Fibroblast of skin of left biceps (primary cell): ENCODE measurements around the gene ICE1.
"Not testable (repeated sequence)": the region's sequence is repeated elsewhere in the genome, so short reads cannot be mapped to it uniquely, and the experiment has no call there.

Source experiments
- DNase-seq, 2 experiments: peaks; one replicate each; pipeline ENCODE4 v3.0.0-alpha.2; 2013; ENCODE audit warnings: low read depth in 2 of 2

ICE1 gene, protein sequence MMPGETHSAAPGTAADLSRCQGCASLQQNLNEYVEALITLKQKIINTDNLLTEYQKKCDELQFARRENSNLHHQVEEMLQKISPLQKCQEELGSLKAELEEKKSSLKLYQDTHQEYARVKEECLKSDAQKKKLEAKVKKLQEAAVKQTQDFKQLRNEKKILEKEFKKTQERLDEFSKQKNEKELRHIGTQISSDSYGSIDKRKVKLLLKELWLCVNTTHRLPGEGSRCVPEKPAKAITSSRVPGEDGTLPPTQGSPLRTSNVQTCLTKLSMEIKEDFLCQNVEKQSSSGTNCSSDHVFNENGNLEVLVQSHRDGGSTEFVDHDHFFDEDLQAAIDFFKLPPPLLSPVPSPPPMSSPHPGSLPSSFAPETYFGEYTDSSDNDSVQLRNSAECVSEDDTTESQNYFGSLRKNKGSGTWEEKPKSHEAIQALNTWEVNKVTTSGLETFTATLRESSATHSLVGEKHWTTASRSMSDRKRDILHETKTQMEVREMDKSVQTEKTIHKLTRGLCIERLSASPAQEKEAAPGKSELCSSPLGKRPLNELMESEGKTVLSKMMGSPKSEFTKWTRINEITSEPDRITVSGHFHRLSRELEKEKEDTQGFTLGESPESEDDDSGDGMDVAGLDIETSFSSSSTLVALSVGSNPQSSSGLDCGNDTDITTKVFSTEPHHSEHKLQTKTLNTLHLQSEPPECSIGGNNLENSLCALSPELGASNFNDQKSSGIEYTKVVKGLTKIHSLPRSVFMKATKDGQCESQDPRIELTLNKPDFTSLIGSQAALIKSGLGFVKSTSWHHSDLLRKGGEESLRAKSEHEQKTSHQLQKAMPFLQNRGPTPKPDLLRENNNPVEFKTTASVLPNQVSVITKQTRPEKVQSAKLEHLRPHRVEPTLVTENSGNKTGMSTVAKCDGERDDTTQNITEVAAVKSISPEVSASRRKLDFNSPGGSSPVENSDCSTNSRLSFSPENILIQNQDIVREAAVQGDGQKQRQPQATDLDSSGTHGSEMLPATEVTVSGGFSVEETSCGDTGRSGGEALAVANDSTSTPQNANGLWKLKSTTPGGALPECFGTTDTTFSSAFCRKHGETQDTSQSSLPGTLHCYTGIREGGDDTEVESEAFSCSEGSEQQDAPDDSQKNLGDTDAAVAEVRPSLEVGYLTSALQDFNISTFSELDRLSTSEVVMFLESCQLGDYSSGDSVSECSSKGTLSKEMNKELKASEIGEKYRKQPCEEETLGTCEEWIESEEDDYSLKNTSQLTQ (N-terminal part only)

DNA sequence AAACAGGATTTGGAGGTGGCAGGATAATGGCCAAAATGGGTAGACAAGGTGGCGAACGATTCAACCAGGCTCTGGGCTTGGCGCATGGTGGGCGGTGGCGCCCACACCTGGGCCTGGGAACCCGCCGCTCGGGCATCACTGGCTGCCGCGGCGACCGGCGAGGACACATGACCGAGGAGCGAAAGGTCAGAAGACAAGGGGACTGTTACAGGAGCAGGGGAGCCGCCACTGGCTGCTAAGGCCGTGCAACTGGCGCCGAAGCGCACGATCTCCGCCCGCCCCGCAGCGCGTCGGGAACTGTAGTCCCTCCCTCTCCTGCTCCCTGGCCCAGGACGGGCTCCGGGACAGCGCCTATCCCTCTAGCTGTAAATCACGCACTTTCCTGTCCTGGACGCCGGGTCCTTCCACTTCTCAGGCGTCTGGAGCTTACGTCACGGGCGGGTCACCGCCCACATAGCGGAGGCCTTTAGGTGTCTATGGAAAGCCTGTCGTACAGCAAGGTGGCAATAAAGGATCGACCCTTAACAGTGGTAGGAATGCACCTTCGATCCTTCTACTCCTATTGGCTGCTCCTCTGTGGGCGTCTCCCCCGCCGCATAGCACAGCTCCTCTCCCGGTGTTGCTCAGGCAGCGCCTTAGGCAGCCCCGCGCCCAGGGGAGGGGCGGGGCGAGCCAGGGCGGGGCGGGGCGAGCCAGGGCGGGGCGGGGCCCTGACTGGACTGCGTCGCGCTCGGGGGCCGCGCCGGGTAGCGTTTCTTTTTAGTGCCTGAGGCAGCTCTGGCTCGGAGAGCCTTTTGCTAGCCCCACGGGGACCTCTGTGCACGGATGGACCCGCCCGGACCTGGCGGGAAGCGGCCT, at the start of gene ICE1:
TSS of gene ICE1 (plus strand) at position 717 of the 858 bp plus-strand sequence. CDS start 239 bp downstream, outside the sequence.
- peak; percentile 96 for DNase-seq

DNA sequence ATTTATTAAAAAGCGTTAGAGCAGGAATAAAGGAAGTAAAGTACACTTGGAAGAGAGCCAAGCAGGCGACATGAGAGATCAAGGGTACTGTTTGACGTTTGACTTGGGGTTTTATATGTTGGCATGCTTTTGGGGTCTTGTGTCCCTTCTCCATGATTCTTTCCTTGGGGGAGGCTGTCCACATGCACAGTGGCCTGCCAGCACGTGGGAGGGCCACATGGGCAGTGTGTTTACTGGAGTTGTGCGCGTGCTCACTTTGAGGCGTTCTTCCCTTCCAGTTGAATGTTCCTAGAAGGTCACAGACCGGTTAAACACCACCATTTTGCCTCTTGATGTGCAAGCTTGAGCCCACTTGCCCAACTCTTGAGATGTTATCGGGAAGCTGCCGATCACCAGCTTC, 49.5 kb upstream of the ICE1 start:
- DNase-seq, result no peak

DNA sequence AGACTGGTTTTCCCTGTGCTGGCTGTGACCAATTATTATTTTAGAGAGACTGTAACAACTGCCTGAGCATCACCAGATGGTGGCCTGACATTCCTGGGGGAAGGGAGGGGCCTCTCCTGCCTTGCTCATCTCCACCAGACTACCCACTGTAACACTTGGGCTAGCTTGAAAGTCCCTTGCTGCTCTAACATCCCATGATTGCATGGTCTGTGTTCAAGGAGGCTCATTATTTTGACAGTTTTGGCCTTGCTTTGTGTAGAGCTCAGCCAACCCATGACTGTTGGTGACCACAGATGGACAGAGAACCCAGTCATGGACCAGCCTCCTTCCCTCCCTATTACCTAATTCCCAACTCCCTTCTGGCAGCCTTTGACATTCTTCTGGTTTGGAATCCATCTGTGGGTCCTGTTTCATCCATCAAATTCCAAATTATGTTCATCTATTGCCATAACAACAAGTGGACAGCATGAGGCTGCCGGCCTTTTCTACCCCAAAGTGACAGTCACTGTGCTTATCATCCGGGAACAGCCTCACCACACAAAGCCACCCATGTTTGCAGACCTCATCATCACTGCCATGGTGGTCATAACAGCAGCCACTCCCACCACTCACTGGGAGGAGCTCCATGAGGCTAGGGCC, 49.0 kb upstream of the ICE1 start:
- DNase-seq, result no peak

DNA sequence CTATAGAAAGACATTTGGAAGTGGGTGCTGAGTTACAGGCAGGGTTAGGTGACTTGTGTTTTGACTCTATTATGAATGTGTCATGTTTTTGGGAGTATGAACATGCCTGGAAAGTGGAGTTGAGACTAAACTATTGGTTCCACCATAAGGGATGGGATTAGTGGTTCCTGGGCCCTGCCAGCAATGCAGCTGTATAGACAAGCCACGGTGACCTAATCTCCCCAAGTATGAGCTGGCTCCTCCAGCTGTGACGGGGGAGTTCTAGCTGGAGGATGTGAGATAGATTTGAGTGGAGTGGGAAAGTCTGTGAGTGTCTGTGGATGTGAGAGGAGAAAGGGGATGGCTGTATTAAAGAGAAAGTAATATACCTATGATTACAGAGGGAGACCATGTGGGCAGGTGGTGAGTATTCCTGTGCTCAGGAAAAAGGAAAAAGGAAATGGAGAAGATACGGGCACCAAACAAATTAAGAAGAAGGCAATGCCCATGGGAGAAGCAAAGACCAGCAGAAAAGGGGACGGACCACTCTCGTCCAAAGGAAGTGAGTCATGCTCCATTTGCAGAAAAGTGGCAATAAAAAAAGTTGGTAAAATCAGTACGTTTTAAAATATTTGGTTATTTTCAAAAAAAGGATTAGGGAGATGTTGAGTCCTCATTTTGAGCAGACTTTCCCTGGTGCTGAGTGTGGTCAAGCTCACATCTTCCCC, 48.3 kb upstream of the ICE1 start:
- DNase-seq, result no peak

DNA sequence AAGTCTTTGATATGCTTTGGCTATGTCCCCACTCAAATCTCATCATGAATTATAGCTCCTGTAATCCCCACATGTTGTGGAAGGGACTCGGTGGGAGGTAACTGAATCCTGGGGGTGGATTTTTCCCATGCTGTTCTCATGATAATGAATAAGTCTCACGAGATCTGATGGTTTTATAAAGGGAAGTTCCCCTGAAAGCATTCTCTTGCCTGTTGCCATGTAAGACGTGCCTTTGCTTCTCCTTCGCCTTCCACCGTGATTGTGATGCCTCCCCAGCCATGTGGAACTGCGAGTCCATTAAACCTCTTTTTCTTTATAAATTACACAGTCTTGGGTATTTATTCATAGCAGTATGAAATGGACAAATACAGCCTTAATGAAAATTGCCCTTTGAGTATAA, 44.7 kb upstream of the ICE1 start:
- DNase-seq, result no peak

DNA sequence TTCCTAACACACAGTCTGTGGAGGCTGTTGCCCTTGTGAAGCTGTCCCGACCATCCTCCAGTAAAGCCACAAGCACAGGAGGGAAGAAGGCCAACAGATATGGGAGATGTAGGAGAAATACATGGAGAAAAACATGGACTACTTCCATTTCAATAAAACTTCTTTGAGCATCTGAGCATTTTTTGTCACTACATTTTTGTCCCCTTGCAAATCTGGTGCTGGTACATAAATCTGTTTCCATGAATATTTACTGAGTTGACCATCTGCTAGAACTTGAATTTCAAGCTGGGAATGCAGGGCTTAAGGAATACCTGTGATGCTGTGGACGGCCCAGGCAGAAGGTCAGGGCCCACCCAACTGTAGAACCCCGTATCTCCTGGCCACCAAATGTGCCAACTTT, 43.9 kb upstream of the ICE1 start:
- DNase-seq, result no peak

DNA sequence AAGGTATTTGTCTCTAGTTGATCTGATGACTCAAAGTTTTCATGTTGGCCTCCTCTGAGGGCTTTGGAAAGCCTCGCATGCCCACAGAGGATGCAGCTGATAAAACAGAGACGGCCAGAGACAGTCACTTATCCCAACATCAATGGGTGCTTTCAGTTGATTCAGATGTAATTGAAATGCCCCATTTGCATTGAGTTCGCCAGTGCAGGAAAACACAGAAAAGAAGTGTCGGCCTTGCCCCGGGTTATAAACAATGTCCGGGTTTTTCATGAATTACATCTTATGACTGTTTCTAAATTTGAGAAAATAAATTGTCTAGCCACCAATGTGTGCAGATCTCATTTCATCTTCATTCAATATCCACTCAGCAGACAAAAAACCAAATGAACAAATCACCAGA, 42.2 kb upstream of the ICE1 start:
- no peak for DNase-seq

DNA sequence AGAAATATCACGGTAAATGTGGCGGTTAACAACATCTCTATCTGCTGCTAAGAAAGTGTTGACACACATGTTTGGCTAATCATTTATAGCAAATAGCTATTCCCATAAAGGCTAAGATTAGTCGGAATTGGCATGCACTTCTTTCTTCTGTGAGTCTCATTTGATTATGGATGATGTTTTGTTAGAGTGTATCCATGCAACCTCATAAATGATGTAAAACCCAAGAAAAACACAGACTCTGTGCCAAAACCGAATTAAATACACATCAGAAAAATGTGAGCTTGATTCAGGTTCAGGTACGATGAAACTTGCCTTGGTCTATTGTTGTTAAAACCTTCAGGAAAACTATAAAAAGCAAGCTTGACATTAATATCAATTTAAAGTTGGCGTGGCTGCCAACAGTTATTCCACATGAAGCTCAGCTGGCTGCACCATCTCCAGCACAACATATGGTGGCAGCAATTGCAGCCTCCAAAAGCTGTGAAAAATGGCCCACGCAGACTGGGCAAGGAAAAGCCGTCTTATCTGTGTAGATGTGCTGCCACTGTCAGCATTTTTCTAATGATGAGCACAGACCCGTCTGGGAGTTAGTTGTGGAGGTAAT, 41.1 kb upstream of the ICE1 start:
- no peak for DNase-seq

DNA sequence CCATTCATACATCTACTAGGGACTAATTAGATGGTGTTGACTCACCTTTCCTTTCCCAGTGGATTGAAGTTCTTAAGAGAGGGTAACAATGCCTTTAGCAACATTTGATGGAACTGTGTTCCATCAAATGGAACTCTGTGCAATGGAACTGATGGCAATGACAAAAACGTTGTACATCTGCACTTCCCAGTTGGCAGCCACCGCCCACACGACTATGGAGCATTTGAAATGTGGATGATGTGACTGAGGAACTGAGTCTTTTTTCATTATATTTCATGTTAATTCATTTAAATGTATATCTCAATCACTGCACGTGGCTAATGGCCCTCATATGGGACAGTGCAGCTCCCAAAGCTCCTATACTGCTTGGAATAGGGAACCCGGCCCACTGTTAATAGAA, 39.0 kb upstream of the ICE1 start:
- DNase-seq, result no peak

DNA sequence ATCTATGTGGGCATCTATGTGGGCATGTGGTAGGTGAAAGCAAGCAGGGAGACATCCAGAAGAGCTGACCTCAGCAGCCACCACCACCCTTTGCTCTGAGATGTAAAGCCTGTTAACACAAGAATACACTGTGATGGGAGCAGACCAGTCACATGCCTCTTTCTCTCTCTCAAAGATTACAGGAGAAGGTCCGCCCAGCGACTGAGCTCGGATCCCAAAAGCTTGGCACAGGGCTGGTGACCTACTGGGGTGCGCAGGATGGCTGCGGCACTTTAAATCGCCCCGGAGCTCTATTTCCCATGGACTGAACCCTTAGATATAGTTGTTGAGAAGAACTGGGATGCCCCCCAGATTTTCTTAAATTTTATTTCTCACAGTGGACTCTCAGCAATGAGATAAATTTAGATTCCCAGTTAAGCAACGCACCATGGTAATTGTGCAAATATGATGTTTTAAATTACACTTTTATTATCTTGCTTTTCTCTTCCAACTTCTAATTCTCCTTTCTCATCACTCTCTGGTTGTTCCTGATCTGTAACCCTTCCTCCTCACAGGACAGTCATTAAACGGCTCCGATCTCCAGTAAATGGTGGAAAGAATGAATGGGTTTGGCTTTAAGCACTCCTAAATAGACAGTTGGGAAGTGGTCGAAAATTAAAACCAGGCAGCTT, 37.7 kb upstream of the ICE1 start:
- DNase-seq, result no peak

DNA sequence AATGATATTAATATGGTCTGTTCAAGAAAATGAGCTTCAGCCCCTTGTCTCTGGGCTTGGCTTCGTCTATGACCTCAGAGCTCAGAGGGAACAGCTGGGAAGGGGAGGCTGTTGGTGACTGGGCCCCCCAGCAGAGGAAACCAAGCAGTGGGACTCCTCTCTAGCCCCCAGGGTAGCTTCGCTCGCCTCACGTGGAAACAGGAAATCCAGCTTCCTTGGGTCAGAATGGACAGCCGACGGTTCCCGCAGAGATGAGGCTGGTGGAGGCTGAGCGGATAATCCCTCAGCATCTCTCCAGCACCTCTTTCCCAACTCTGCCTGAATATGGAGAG, 37.2 kb upstream of the ICE1 start:
- DNase-seq, result no peak

DNA sequence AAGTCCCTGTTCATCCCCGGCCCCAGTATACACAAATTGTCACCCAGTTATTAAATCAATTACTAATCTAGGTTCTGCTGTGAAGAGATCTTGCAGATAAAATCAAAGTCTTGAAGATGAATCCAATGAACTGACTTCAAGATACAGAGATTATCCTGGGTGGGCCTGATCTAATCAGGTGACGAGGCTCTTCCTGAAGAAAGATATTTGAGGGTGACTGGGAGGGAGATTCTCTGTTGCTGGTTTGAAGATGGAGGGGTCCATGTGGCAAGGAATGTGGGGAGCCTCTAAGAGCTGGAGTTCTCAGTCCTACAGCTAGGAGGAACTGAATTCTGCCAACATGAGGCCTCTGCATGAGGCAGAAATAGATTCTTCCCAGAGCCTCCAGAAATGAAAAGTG, 36.1 kb upstream of the ICE1 start:
- no peak for DNase-seq

DNA sequence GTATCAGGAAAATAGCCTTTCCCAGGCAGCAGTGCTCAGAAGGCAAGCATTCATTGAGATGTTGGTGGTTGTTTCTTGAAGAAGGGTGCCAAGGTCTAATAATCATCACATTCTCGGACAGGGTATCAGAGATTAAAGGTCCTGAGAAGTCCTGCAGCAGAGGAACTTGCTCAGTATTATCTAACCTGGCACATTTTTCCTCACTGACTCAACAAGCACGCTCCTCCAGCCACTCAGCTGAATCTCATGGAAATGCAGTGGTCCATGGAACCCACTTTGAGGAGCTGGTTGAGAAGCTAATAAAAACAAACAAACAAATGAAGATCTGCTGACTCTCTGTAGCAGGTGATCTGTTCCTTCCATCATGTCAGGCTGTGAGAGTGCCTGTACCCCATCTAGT, 35.3 kb upstream of the ICE1 start:
- DNase-seq, result no peak

DNA sequence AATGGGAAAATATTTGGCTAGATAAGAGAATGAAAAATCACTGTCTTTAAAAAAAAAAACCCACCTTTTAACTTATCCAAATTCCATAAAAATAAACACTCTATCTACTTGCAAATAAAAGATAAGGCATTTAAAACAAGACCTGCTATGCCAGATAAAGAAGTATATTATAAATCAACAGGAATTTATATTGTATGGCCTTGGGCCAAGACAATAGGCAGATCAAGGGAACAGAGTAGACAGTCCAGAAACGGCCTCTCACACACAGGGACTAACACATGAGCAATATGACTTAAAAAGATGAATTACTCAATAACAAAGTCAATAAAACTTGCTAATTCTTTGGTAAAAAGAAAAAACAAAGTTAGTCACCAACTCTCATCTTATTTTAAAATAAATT, 34.7 kb upstream of the ICE1 start:
- no peak for DNase-seq

DNA sequence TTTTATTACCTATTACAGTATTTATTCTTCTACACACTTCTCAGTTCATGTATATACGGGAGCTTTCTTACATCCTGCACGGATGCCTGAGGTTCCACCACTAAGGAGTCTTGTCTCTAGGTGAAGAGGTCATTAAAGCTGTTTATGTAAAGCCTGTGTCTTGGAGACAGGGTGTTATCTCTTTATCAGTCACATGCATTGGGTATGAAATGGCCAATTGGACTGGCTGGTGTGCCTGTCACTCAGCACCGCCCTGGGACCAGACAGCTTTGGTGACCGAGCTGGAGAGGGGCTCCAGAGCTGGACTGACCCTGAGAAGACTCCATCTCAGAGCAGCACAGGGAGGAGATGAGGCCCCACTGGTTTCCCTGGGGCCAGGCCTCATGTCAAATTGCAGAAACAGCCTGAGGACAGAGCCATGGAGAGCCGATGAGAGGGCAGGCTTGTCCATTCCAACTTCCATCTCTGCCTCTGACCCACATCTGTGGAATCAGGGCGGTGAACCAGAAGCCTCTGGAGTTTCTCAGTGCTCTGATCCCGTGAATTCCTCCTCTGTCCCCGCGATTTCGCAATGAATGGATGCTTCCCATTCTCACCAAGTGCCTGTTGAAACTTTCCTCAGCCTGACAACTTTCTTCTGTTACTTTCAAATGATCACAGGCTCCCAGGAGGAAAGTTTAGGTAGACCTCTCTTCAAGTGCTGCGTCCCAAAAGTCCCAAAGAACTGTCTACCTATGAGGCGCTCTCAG, 32.2 kb upstream of the ICE1 start:
- not testable (repeated sequence) for DNase-seq

DNA sequence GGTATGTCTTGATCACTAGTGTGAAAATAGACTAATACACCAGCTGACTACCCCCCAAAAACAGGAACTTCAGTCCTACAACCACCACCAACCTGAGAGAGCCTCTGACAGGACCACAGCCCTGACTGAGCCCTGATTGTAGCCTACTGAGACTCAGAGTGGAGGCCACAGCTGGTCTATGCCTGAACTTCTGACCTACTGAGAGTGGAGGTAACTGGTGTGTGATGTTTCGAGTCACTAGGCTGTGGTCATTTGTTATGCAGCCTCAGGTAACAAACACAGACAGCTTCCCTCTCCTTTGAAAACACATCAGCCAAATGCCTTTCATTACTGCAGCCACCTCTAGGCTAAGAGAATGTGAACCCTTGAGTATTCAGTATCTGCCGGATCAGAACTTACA, 30.0 kb upstream of the ICE1 start:
- DNase-seq, result not testable (repeated sequence)

DNA sequence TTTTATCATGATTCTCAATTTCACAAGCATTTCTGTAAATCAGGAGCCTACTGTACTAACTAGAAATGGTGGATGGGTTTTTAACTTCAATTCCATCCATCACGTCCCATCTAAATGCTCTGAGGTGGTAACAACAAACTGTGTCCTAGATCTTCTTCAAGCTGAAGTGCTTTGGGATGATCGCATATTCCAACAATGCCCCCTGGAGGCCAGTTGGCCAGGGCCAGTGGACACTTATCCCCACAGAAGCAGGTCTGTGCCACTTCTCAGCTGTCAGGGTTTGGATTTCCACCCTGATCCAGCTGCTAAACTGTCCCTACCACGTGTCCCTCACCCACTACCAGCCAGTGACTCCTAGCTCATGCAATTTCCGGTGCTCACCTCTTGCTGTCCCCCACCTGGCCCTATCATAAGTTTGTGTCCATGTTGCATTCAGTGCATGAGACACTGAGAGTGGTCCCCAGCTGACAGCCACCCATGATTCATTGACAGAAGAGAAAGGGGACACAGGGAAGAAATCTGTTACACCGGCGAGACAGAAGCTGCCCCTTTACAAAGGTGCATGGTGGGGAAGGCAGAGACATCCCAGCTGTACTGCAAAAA, 28.0 kb upstream of the ICE1 start:
- not testable (repeated sequence) for DNase-seq

DNA sequence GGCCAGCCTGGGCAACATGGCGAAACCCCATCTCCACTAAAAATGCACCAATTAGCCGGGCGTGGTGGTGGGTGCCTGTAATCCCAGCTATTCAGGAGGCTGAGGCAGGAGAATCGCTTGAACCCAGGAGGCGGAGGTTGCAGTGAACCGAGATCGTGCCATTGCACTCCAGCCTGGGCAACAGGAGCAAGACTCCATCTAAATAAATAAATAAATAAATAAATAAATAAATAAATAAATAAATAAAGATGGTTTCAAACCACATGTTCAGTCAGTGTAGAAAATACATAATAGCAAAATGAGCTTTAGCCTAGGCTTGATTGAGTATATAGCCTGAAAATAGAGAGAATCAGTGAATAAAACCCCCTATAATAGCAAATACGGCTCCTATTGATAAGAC, 27.4 kb upstream of the ICE1 start:
- DNase-seq, result not testable (repeated sequence)
